ENCODE results near the gene LRRC25. TPM values are rescaled to one million over a fixed set of nuclear protein-coding genes. Genes with fewer than 3 reads are reported as not detected.

LRRC25 gene
- total RNA-seq, 1 donor from 2014 or later: 0.08 TPM

DNA sequence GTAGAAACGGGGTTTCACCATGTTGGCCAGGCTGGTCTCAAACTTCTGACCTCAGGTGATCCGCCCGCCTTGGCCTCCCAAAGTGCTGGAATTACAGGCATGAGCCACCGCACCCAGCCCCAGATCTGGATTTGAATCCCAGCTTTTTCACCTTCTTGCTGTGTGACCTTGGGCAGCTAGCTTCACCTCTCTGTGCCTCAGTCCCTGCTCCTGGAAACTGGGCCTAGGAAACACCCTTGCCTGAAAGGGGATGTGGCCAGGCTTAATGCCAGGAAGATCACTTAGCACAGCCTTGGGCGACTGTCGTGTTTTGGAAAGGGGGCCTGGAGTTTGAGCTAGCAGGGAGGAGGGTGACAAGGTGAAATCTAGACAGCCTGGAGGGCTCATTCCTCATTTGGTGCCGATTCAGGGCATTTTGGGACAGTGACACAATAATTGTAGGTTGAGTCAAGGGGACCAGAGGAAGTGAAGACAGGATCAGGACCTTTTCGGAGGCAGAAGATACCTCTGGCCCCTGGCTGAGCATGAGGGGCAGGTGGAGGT is 55.3 kb downstream of the LRRC25 start:
- no peaks in the 10 kb centered on the region for H3K36me3 ChIP-seq (ENCODE audit: control insufficient read depth, insufficient read depth, low read length)
- no peaks in the 10 kb centered on the region for H3K27me3 ChIP-seq (ENCODE audit: control insufficient read depth, insufficient read depth, low read length)
- TF ChIP-seq, protein P1, sequence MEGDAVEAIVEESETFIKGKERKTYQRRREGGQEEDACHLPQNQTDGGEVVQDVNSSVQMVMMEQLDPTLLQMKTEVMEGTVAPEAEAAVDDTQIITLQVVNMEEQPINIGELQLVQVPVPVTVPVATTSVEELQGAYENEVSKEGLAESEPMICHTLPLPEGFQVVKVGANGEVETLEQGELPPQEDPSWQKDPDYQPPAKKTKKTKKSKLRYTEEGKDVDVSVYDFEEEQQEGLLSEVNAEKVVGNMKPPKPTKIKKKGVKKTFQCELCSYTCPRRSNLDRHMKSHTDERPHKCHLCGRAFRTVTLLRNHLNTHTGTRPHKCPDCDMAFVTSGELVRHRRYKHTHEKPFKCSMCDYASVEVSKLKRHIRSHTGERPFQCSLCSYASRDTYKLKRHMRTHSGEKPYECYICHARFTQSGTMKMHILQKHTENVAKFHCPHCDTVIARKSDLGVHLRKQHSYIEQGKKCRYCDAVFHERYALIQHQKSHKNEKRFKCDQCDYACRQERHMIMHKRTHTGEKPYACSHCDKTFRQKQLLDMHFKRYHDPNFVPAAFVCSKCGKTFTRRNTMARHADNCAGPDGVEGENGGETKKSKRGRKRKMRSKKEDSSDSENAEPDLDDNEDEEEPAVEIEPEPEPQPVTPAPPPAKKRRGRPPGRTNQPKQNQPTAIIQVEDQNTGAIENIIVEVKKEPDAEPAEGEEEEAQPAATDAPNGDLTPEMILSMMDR (IDR thresholded peaks at IDR 0.05; ENCODE audit: insufficient read depth, low read length, poor library complexity, severe bottlenecking): no peak
- DNase-seq (ENCODE audit: low read depth): no peak
- H3K4me3 ChIP-seq (ENCODE audit: low read depth, low read length): no peak overlapping the region

Other genes with a start within 250 kb of the LRRC25 start
- gene PIK3R2, start 244.5 kb downstream of the LRRC25 start, total RNA-seq: 41.4 and 42.4 TPM in 2 replicates
- gene IFI30, start 223.8 kb downstream of the LRRC25 start, total RNA-seq: 9.2 and 14.1 TPM in 2 replicates
- 70.6 and 71.8 TPM in 2 replicates for gene MPV17L2, start 204.4 kb downstream of the LRRC25 start, total RNA-seq
- 0.07 and 0.38 TPM in 2 replicates for gene RAB3A, start 193.6 kb downstream of the LRRC25 start, total RNA-seq
- gene PDE4C, start 171.2 kb downstream of the LRRC25 start, total RNA-seq: 0.34 and 0.42 TPM in 2 replicates
- gene IQCN, start 123.2 kb downstream of the LRRC25 start, total RNA-seq: 0.13 and 0.21 TPM in 2 replicates
- gene JUND, start 116.0 kb downstream of the LRRC25 start, total RNA-seq: 253 and 262 TPM in 2 replicates
- gene LSM4, start 74.5 kb downstream of the LRRC25 start, total RNA-seq: 333 and 367 TPM in 2 replicates
- 28.8 and 34.4 TPM in 2 replicates for gene PGPEP1, start 57.0 kb downstream of the LRRC25 start, total RNA-seq
- 637 and 822 TPM in 2 replicates for gene GDF15, start 11.5 kb downstream of the LRRC25 start, total RNA-seq
- gene SSBP4, start 21.8 kb upstream of the LRRC25 start, total RNA-seq: 92.6 and 96.2 TPM in 2 replicates
- gene ISYNA1, start 40.5 kb upstream of the LRRC25 start, total RNA-seq: 53.9 and 59.5 TPM in 2 replicates
- 12.7 and 13.1 TPM in 2 replicates for gene ELL, start 124.4 kb upstream of the LRRC25 start, total RNA-seq
- gene FKBP8, start 146.0 kb upstream of the LRRC25 start, total RNA-seq: 253 and 291 TPM in 2 replicates
- 121 and 172 TPM in 2 replicates for gene KXD1, start 160.2 kb upstream of the LRRC25 start, total RNA-seq
- gene UBA52, start 174.2 kb upstream of the LRRC25 start, total RNA-seq: 859 and 990 TPM in 2 replicates
- 119 and 136 TPM in 2 replicates for gene REX1BD, start 191.2 kb upstream of the LRRC25 start, total RNA-seq
- 16.5 and 30.1 TPM in 2 replicates for gene CRLF1, start 209.2 kb upstream of the LRRC25 start, total RNA-seq
- 3.8 and 6.5 TPM in 2 replicates for gene TMEM59L, start 215.2 kb upstream of the LRRC25 start, total RNA-seq
- 7.5 and 9.6 TPM in 2 replicates for gene KLHL26, start 239.4 kb upstream of the LRRC25 start, total RNA-seq

Measured in kidney epithelial cell (primary cell).